HG03439 (cell line): ENCODE measurements around the gene TLCD1.
A peak's percentile ranks its signal among the peaks of the same experiment; 100 is the strongest.
"Not testable (repeated sequence)": the region's sequence is repeated elsewhere in the genome, so short reads cannot be mapped to it uniquely, and the experiment has no call there.

Source experiments
- ATAC-seq: cut with Tn5 transposase; IDR thresholded peaks from one replicate; pipeline ENCODE4 v1.9.1; 2021; ENCODE audit warnings: mild to moderate bottlenecking, moderate library complexity; ENCODE audit not compliant: unreplicated experiment

The TLCD1 gene

DNA sequence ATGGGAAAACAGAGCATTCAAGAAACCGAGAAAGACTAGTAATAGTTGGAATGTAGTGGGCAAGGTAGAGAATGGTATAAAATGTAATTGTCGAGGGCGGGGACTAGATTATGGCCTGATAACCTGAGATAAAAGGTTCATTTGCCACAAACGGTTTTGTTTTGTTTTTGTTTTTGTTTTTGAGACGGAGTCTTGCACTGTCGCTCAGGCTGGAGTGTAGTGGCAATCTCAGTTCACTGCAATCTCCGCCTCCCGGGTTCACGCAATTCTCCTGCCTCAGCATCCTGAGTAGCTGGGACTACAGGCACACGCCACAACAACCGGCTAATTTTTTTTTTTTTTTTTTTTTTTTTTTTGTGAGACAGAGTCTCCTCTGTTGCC lies 3.9 kb upstream of the TLCD1 start:
- ATAC-seq = no peak

DNA sequence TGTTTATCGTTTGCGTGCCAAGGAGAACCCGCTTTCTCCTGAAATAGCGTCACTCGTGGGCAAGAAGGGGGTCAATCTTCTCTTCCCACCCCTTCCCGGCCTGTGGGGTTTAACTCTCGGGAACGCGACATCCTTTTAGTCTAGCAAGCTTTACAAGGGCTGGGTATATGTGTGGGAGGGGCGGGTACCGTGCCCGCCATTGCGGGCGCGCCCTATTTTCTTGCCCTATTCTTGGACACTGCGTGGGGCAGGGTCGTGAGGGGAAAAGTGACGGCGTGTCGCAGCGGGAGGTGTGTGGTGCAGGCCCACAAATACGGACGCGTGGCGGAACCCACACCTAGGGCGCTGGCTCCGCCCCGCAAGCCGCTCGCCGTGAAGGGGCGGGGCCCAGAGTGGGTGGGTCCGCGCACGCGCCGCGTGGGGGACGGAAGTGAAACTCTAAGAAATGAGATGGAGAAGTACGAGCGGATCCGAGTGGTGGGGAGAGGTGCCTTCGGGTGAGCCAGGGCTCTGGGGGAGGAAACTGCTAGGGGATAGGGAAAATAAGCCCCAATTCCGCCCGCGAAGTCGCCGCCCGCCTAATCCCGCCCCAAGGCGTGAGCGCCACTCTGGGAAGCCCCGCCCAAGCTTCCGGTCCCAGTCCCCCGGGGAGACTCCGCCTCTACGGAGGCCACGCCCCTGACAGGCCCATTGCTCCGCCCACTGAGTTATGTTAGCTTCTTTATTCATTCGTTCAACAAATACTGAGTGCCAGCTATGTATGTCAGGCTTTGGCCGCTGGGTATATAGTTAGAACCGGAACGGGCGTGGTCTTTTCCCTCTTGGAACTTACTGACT lies 2.5 kb upstream of the TLCD1 start, which contains the start of gene NEK8:
NEK8 (plus strand) TSS at position 425 of the 837 bp plus-strand sequence; CDS start at position 451, 26 bp downstream.
- peak; percentile 43 for ATAC-seq

DNA sequence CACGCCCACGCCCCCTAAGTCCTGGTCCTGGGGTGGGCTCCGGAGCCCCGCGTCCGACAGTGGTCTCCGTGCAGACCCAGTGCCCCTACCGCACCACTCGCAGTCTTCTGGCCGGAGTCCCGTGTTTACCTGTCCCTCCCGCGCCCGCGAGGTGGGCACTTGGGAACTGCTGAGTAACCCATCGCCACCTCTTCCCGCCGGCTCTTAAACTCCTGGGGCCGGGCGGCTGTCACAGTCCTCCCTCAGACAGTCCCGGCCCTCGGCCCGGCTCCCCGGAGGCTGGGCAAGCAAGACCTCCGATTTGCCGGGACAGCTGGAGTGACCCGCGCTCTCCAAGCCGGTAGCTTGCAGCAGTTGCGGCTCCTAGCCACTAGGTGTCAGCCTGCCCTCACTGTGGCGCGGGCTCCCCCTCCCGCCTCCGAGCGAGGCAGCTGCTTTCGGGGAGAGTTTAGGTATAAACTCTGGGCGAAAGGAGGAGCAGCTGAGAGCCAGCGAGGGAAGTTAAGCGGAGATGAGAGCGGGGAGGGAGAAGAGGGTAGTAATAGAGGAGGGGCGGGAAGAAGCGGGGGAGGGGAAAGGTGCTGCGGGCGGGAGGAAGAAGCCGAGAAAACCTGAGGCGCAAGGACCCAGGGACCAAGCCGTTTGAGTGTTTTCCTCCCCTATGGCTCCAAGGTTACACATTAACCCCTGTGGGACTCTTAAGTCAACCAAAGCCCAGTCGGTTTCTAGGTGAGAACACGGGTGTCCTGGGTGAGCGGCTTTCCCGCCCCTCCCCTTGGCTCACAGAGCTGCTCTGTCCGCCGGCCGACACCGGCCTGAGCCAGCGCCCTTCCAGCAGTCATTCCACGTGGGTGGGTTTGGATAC lies 826 bp upstream of the TLCD1 start:
- ATAC-seq = peak; percentile 46

DNA sequence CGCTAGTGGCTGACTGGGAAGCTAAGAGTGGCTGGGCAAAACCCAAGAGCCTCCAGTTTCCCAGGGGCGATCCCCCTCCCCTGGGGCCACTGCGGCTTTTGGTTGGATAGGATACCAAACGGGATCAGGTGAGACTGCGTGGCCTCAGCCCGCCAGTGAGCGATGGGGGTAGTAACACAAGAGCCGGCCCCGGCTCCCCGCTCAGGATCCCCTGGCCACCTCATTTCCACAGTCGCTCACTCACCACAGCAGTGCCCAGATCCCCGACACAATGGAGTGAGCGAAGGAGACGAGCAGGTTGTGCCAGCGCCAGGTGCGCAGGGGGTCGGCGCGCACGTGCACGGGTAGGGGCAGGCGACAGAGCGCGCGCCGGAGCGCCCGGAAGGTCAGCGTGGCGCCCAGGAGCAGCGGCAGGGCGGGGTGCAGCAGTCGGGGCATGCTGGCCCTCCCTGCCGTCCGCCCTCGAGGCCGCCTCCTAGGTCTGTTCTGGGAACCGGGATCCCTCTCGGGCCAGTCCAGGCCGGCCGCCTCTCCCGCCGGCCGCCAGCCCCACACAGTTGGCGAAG lies 290 bp downstream of the TLCD1 start:
- ATAC-seq = peak; percentile 6

DNA sequence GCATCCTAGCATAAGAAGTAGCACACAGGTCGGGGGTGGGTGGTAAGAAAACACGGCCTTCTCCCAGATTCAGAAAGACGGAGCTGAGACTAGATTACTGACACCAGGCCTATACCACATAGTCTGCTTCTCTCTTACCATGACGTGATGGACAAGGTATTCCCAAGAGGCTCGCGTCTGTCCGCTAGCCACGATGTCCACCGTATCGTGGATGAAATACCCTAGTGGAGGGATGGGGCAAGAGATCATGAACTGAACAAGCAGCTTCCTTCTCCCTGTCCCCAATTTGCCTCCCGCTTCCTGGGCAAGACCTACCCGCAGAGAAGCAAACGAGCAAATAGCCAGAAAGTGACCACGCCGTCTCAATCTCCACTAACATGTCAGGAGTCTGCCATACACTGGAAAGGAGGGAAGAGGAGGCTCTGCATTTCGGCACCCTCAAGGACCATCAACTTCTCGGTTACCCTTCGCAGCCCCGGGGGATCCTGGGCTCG lies 820 bp downstream of the TLCD1 start:
- no peak for ATAC-seq

DNA sequence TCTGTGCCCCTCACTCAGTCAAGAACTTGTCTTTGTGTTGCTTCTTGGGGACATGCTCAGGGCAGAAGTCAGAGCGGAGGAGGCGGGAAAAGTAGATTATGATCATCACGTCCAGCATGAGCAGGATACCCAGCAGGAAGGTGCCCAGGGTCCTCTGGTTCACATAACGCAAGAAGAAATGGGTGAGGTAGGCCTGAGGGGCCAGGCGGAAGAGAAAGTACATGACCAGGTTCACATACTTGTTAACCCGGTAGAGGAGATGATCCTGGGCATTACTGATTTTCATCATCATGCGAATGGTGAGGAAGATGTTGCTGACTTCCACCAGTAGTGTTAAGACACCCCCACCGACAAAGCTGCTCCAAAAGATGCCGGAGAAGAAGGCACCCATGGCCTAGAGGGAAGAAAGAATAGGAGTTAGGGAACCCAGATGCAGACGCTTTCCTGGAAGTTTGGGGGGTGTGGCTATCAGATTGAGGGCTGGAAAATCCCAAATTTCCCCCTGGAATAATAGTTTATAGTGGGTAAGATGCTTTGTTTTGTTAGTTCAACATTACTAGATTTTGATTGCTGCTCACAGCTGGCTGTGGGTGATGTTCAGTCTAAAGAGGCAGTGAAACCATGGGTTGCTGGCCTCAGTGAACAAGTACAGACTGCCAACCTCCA lies 1.4 kb downstream of the TLCD1 start:
- no peak for ATAC-seq

DNA sequence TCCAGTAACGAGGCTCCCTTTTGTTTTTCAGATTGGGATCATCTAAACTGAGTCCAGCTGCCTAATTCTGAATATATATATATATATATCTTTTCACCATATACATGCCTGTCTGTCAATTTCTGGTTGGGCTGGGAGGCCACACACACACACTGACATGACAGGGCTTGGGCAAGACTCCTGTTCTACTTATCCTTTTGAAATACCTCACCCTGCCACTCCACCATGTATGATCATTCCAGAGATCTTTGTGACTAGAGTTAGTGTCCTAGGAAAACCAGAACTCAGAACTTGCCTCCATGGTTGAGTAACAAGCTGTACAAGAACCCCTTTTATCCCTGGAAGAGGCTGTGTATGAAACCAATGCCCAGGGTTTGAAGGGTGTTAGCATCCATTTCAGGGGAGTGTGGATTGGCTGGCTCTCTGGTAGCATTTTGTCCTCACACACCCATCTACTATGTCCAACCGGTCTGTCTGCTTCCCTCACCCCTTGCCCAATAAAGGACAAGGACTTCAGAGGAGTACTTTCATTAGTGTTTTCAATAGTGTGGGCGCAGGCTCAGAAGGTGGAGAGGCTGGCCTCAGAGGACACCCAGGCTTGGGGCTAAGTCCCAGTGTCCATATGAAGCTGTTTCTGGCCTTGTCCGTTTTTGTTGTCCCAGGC lies 2.1 kb downstream of the TLCD1 start:
- ATAC-seq = not testable (repeated sequence)

DNA sequence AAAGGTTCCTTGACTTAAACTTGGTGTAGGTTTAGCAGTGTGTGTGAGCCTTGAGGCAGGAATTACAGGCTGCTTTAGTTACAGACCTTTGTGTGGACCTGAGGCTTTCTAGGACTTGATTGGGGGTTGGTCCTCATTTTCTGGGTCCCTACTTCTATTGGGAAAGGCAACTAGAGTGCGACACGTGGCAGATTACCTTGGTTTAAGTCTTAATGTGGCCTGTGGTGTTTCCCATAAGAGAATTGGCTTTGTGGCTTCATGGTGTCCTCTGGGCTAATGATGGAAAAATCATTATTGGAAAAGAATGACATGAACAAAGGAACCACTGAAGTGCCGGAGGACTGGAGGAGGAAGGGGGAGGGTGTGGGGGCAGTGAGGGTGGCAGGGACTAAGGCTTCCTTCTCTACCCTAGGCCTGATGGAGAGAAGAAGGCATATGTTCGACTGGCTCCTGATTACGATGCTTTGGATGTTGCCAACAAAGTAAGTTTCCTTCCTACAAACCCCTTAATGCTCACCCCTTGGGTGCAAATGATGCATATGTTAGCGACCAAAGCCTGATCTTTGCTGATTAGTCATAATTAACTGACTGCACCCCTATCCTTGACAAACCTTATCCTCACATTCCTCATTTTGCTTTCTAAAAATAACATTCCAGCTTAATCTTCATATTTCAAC lies 2.7 kb downstream of the TLCD1 start:
- ATAC-seq = no peak

DNA sequence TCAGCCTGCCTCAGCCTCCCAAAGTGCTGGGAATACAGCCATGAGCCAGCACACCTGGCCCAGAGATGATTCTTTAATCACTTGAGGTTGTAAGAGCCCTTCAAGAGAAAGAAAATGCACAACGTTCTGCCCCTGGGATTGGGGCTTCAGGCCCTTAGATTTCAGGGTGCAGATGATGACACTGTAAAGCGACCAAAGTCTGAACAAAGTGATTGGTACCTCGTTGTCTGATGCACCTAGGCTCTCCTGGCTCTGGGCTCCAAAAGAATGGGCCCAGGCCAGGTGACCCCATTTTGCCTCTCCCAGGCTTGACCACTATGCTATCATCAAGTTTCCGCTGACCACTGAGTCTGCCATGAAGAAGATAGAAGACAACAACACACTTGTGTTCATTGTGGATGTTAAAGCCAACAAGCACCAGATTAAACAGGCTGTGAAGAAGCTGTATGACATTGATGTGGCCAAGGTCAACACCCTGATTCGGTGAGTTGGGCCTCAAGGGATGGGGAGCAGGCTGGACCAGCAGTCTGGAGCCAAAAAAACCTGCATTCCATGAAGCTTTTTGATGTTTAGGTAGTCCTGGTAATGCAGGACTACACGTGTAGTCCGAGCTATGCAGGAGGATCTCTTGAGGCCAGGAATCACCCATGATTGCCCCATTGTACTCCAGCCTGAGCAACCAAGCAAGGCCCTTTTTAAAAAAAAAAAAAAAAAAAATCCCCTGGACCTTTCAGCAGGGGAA lies 3.4 kb downstream of the TLCD1 start:
- no peak for ATAC-seq

DNA sequence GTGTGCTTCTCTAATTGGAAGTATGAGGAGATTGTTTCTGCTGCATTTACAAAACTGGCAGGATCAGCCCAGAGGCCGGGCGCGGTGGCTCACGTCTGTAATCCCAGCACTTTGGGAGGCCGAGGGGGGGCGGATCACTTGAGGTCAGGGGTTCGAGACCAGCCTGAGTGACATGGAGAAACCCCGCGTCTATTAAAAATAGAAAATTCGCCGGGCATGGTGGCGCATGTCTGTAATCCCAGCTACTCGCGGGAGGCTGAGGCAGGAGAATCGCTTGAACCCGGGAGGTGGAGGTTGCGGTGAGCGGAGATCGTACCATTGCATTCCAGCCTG lies 5.1 kb downstream of the TLCD1 start:
- ATAC-seq = not testable (repeated sequence)

DNA sequence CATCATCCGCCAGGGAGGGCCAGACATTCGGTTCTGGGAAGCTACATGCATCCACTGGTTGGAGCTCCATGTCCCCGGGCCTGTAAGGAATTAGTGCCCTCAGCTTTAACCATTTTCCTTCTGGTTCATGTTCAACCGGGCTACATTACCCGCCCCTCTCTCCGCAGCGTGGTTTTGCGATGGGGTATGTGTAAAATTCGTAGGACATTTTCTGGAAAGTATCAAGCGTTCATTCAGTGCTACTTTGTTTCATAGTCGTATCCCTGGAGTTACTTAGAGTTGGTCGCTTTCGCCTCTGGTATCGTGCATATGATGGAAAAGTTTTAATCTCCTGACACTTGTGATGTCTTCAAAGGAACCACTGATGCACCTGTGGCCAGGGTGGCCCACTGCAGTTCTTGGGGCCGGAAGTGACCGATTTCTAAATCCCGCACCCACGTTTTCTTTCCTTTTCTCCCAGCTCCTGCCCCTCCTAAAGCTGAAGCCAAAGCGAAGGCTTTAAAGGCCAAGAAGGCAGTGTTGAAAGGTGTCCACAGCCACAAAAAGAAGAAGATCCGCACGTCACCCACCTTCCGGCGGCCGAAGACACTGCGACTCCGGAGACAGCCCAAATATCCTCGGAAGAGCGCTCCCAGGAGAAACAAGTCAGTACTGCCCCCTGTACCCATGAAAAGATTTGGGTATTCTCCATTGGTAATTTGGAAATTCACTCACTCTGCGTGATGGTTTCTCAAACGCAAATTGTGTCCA lies 5.6 kb downstream of the TLCD1 start:
- ATAC-seq = no peak

DNA sequence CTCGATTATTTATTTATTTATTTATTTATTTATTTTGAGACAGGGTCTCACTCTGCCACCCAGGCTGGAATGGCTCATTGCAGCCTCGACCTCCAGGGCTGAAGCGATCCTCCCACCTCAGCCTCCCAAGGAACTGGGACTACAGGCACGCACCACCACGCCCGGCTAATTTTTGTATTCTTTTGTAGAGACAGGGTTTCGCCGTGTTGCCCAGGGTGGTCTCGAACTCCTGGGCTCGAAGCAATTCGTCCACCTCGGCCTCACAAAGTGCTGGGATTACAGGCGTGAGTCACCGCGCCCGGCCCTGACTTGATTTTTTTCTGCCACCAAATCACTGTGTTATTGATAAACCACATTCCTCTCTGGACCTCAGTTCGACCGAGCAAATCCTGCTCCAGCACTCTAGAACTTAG lies 7.0 kb downstream of the TLCD1 start:
- ATAC-seq = no peak

DNA sequence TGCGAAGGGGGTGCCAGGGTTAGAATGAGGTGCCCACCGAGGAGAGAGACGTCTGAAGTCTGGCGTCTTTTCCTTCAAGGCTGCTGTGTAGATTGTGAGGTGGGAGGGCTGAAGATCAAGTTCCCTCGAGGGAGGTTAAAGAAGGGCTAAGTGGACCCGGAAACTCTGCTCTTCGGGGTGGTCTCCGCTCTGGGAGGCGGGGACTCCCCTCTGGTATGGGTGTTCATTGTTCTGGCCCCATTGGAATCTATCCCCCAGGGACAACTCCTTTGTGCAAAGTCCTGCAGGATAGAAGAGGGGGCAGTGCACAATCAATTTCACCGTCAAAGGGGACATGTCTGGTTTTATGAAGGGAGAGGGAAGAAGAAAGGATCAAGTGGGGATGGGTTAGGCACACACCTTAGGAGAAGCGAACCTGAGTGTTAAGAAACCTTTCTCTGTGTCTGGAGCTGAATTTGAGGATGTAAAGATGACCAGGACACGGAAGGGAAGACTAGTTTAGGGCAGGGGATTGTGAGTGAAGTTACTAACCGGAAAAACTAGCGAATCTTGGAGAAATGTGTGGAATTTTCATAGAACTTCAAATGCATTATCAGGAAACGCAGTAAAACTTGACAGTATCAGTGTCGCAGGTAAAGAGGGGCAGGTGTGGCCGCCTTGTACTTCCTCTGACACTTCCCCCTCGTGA lies 7.6 kb downstream of the TLCD1 start:
- no peak for ATAC-seq

DNA sequence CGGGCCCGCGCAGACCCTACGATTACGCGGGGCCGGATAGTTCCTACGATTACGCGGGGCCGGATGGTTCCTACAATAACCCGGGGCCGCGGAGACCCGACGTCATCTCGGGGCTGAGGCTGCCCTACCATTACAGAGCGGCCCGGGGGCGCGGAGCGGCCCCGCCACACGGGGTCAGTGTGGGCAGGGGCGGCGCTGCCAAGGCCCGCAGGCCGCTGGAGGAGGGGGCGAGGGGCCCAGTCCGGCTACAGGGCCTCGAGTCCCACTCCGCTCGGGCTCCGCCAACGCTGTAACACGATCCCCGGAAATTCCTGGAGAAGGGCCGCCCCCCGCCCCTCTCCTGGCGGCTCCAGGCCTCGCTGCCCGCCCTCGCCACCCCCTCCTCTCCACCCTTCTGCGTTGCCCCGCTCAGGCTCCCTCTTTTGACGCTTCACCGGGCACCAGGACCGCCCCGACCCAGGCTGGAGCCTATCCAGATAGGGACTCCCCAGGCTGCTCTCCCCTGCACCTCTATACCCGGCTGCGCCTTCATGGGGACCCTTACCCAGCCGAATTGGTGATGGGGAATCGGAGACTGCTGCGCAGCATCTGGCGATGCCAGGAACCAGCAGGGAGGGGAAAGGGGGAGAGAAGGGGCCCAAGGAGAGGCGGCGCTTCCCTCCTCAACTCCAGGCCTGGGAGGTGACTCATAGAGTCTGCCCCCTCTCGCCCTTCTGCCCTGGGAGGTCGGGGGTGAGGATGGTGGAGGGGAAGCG lies 8.3 kb downstream of the TLCD1 start, which contains the start of gene RAB34:
RAB34 (minus strand) TSS at position 291 of the 755 bp plus-strand sequence. CDS start 602 bp downstream, outside the sequence.
- ATAC-seq = no peak

DNA sequence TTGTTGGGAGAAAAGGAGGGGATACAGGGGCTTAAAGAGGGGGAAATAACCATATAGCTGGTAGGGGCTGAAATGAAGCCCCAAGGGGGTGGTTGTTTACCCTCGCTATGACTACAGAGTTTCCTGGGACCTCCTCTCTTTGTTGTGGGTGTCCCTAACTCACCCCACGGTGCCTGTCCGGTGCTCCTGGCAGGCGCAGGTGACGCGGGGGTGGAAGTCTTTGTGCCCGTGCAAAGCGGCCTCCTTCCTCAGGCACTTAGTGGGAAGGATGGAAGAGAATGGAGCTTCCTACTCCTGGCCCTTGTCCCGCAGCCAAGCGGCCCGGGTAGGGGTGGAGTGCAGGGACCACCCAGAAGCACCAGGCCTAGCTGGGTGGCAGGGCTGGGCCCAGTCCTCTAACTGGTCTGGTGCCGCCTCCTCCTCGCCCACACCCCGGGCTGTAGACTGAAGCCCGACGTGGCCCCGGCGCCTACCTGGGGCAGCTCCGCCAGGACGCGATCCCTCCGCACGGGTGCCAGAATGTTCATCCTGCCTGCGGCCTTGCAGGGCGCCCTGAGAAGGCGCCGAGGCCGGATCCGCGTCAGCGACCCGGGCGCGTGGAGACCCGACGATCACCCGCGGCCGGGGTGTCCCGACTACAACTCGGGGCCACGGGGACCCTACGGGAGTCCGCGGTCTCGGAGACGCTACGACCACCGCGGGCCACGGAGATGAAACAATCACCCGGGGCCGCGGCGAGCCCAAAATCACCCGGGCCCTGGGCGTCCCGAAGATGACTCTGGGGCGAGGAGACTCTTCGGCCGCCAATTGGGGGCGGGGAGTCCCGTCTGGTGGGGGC lies 9.1 kb downstream of the TLCD1 start:
- ATAC-seq = no peak

DNA sequence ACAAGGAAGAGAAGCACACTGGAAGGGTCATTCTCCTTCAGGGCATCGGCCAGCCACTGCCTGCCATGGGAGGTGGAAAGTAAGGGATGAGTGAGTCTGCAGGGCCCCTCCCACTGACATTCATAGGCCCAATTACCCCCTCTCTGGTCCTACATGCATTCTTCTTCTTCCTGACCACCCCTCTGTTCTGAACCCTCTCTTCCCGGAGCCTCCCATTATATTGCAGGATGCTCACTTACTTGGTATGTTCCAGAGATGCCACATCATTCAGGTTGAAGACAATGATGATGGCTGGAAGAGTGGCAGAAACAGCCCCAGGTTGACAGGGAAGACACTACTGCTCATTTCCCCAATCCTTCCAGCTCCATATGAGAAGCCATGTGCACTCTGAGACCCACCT lies 10.8 kb downstream of the TLCD1 start:
- no peak for ATAC-seq
